ENCODE measurements around the gene STX16.

STX16 gene, protein sequence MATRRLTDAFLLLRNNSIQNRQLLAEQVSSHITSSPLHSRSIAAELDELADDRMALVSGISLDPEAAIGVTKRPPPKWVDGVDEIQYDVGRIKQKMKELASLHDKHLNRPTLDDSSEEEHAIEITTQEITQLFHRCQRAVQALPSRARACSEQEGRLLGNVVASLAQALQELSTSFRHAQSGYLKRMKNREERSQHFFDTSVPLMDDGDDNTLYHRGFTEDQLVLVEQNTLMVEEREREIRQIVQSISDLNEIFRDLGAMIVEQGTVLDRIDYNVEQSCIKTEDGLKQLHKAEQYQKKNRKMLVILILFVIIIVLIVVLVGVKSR

DNA sequence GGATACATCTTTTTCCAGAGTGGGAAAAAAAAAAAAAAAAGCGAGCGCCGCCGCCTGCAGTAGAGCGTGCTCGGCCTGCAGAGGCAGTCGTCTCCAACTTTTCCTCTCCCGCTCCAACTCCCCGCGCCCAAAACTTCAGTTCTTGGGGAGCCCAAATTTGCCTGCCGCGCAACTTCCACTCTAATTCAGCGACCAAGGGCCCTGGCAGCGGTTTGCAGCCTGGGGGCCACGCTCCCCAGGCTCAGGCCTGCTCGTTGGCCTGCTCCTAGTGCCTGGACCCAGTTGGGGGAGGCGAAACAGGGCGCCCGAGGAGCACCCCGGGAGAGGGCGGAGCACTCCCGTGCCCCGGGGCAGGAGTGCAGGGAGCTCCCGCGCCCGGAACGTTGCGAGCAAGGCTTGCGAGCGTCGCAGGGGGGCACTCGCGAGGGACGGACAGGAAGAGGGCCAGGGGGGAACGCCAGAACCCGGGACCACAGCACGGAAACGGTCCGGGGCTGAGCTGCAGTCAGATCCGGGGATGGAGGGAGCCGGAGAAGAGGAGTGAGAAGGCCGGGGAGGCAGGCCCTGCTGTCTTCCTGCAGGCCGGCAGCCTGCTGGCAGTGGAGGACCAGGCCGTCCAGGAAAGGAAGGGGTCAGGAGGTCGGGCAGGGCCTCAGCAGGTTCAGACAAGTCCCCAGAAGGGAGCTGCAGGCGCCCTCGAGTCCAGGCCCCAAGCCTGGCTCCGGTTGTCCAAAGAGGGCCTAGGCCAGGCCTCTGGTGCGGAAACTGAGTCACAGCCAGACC, at the start of gene STX16:
TSS of gene STX16 (plus strand) at position 508 of the 783 bp plus-strand sequence. CDS start 724 bp downstream, outside the sequence.
- DNase-seq (ENCODE audit: low read depth), result peak; percentile 63

- no peak for DNase-seq (ENCODE audit: low read depth)
Observed at GRCh38 chr20:58602124-58602523, 49.0 kb upstream of the STX16 start.

DNA sequence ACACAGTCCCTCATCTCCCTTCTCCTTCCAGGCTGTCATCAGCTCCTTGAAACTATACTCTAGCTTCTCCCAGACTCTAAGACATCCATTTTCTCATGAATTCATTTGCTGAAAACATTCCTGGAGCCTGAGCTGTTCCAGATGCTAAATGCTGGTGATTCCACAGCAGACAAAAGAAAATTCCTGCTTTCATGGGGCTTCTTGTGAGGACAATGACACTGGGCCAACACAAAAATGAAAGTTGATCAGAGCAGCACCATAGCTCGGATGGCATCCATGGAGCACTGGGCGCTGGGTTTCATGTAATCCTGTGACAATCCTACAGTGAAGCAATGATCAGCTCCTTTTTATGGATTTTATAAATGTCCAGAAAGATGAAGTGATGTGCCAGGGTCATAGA, 47.4 kb upstream of the STX16 start:
- peak; percentile 20 for DNase-seq (ENCODE audit: low read depth)

GRCh38 chr20:58604128-58604881, 46.8 kb upstream of the STX16 start:
- no peak for DNase-seq (ENCODE audit: low read depth)

DNA sequence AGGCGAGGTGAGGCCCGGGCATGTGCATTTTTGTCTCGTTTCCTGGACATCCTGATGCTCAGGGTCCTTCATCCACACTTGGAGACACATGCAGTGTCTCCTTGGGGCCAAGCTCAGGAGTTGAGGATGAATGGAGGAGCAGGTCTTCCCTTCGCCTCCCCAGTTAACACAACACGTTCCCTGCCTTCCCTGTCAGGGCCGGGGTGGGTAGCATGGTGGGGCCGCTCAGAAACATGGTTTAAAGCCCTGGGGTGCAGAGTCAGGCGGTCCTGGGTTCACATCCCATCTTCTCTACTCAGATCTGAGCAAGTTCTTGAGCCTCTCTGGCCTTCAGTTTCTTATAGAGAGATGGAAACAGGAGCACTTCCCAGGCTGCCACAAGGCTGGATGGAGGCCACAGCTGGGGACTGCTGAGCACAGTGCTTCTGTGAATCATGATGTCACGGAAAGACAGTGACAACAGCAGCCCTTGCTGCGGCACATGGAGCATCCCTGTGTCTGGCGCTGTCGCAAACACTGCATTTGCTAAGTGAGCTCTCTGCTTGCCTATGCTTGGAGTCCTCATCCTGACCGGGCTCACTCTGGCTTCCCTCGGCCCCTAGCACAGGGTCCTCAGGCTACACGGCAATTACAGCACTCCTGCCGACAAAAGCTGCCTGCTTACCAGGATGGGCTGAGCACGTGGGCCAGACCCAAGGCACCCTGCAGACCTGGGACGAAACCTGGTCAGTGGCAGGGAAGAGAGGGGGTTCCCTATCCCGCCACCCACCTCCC, 45.6 kb upstream of the STX16 start:
- no peak for DNase-seq (ENCODE audit: low read depth)

DNA sequence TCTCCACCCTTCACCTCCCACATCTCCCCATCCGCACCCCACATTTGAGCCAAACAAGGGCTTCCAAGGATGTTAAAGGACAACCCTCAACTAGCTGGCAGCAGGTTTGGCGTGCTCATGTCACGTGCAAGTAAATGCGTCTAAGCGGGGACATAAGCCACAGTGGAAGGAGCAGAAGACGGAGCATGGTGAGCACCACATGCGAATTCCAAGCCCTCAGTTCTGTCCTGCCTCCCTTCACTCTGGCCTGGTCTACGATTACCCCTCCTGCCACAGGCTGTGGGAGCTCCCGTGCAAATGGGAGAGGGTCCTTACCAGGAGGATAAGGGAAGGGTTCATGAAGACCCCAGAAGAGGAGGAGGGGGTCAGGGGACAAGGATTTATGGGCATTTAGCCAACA, 44.9 kb upstream of the STX16 start:
- DNase-seq (ENCODE audit: low read depth), result no peak

GRCh38 chr20:58608096-58608840, 42.8 kb upstream of the STX16 start:
- no peak for DNase-seq (ENCODE audit: low read depth)

- no peak for DNase-seq (ENCODE audit: low read depth)
Observed at GRCh38 chr20:58609026-58609425, 42.1 kb upstream of the STX16 start.

GRCh38 chr20:58610071-58610800, 40.8 kb upstream of the STX16 start:
- no peak for DNase-seq (ENCODE audit: low read depth)

- no peak for DNase-seq (ENCODE audit: low read depth)
Observed at GRCh38 chr20:58610811-58611210, 40.3 kb upstream of the STX16 start.

DNA sequence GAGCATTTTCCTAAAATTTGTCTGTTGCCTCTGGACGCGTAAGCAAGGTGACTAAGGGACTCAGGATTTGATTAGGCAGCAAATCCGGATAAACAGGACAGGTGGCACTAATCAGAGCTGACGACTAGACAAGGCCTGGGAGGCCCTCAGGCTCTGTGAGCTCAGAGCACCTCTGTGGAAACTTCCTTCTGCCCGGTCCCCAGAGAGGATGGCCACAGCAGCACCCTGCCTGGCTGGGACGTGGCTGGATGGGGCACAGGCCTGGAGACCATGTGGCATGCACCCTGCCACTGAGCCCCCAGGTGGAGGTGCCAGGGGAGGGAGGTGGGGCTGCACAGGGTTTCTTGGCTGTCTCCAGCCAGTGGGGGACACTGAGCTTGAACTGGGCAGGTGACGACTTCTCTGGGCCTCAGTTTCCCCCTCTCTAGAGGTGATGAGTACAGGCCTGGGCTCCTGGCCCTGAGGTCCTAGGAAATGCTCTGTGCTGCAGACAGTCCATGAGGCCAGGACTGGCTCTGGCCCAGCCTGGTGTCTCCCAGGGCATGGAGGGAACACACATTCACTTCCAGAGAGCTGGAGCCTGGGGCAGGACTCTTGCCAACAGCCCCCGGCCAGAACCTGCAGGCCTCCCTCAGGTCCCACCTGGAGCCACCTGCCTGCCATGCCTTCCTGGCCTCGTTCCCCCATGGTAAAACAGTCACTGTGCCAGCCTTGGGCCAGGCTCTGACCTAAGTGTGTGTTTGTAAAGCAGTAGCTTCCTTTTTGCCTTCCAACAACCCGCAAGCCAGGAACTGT, 39.6 kb upstream of the STX16 start:
- DNase-seq (ENCODE audit: low read depth), result no peak

- no peak for DNase-seq (ENCODE audit: low read depth)
Observed at GRCh38 chr20:58612121-58612691, 38.9 kb upstream of the STX16 start.

GRCh38 chr20:58613061-58613854, 37.8 kb upstream of the STX16 start:
- DNase-seq (ENCODE audit: low read depth), result no peak

GRCh38 chr20:58614366-58614765, 36.7 kb upstream of the STX16 start:
- DNase-seq (ENCODE audit: low read depth), result no peak

- DNase-seq (ENCODE audit: low read depth), result no peak
Observed at GRCh38 chr20:58614984-58615760, 35.9 kb upstream of the STX16 start.

- DNase-seq (ENCODE audit: low read depth), result no peak
Observed at GRCh38 chr20:58616411-58616810, 34.7 kb upstream of the STX16 start.

DNA sequence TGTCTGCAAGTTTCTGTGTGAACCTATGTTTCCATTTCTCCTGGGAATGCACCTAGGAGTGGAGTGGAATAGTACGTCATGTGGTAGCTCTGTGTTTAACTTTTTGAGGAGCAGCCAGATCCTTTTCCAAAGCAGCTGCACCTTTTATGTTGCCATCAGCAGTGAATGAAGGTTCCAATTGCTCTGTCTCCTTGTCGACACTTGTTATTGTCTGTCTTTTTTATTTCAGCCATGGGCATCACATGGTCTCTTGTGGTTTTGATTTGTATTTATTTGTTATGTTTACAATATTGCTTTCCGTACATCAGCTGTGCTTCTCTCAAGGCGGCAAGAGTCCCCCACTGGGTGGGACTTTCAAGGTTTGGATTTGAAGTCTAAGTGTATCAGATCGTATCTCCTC, 33.9 kb upstream of the STX16 start:
- DNase-seq (ENCODE audit: low read depth), result no peak

Measured in non-pigmented ciliary epithelial cell (primary cell).